ENCODE measurements around the gene RPS6KA6. TPM values are rescaled to one million over a fixed set of nuclear protein-coding genes. Genes with fewer than 3 reads are reported as not detected.

Gene RPS6KA6
- total and polyA plus RNA-seq, 2 donors from 2014 or later = 4.7 to 12.1 TPM

DNA sequence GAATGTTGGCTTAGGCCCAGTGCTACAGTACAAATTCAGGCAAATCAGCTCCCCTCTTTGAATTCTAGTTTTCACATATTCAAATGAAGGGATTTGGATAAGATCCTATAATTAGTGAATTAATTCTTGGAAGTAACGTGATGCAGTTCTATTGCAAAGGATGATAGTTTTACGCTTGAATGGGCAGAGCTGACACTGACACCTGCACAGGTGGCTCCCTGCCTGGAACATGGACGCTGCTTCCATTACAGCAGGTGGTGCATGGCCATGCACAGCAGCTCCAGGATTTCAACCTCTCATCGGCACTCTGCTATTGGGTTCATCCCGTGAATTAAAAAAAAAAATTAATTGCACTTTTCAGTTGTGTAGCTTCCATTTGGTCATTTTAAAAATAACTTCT is 28.4 kb upstream of the RPS6KA6 start:
- no peaks in the 10 kb centered on the region for H3K27me3 ChIP-seq (ENCODE audit: control insufficient read depth, insufficient read depth, low read length)
- no peak for TF ChIP-seq CTCF (IDR thresholded peaks at IDR 0.05; ENCODE audit: borderline replicate concordance, extremely low read depth, insufficient read depth)
- H3K27ac ChIP-seq (ENCODE audit: low read depth in 2 of 2, low read length in 2 of 2) = no peak overlapping the region
- no peak for FAIRE-seq
- no peak for DNase-seq
- no peak overlapping the region for H3K4me3 ChIP-seq (ENCODE audit: low read length in 3 of 3)
- no peaks in the 10 kb centered on the region for H3K9me3 ChIP-seq (ENCODE audit: control insufficient read depth in 2 of 3, insufficient read depth in 1 of 3, low read length in 3 of 3)
- no peaks in the 10 kb centered on the region for H3K4me1 ChIP-seq (ENCODE audit: control insufficient read depth in 2 of 3, insufficient read depth in 2 of 3, low read depth in 1 of 3, low read length in 3 of 3)
- no peaks in the 10 kb centered on the region for H3K36me3 ChIP-seq (ENCODE audit: control insufficient read depth in 2 of 3, insufficient read depth in 3 of 3, low read length in 3 of 3)
- H3K9ac ChIP-seq (ENCODE audit: low read length in 3 of 3) = no peak overlapping the region
- intact Hi-C loops (cut with DNase I) = no loop called here

GRCh38 chrX:84205276-84205675 is 17.3 kb upstream of the RPS6KA6 start:
- H3K4me1 ChIP-seq (ENCODE audit: control insufficient read depth in 2 of 3, insufficient read depth in 2 of 3, low read depth in 1 of 3, low read length in 3 of 3) = no peaks in the 10 kb centered on the region
- FAIRE-seq (no peak), DNase-seq (no peak)
- no peaks in the 10 kb centered on the region for H3K9me3 ChIP-seq (ENCODE audit: control insufficient read depth in 2 of 3, insufficient read depth in 1 of 3, low read length in 3 of 3)
- no peak overlapping the region for H3K9ac ChIP-seq (ENCODE audit: low read length in 3 of 3)
- no peak overlapping the region for H3K27ac ChIP-seq (ENCODE audit: low read depth in 2 of 2, low read length in 2 of 2)
- no peak overlapping the region for H3K4me3 ChIP-seq (ENCODE audit: low read length in 3 of 3)
- no peak for TF ChIP-seq CTCF (IDR thresholded peaks at IDR 0.05; ENCODE audit: borderline replicate concordance, extremely low read depth, insufficient read depth)
- no peaks in the 10 kb centered on the region for H3K27me3 ChIP-seq (ENCODE audit: control insufficient read depth, insufficient read depth, low read length)
- intact Hi-C loops (cut with DNase I) = no loop called here
- H3K36me3 ChIP-seq (ENCODE audit: control insufficient read depth in 2 of 3, insufficient read depth in 3 of 3, low read length in 3 of 3) = no peaks in the 10 kb centered on the region

DNA sequence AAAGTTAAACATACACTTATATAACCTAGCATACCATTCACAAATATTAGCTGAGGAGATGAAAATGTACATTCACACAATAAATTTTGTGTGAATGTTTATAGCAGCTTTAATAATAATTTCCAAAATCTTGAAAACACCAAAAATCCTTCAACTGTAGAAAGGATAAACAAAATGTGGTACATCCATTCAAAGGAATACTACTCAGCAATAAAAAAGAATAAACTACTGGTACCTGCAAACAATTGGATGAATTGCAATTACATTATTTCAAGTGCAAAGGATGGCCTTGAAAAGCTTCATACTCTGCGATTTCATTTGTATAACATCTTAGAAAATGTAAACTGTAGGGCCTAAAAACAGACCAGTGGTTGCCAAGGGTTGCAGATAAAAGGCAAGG is 11.7 kb upstream of the RPS6KA6 start:
- Histone ChIP-seq H3K9me3 (ENCODE audit: control insufficient read depth in 2 of 3, insufficient read depth in 1 of 3, low read length in 3 of 3) (no peaks in the 10 kb centered on the region), H3K4me1 (ENCODE audit: control insufficient read depth in 2 of 3, insufficient read depth in 2 of 3, low read depth in 1 of 3, low read length in 3 of 3) (no peaks in the 10 kb centered on the region), H3K36me3 (ENCODE audit: control insufficient read depth in 2 of 3, insufficient read depth in 3 of 3, low read length in 3 of 3) (no peaks in the 10 kb centered on the region), H3K4me3 (ENCODE audit: low read length in 3 of 3) (no peak overlapping the region), H3K27me3 (ENCODE audit: control insufficient read depth, insufficient read depth, low read length) (no peaks in the 10 kb centered on the region), H3K9ac (ENCODE audit: low read length in 3 of 3) (no peak overlapping the region), H3K27ac (ENCODE audit: low read depth in 2 of 2, low read length in 2 of 2) (no peak overlapping the region)
- intact Hi-C loops (cut with DNase I) = no loop called here
- no peak for TF ChIP-seq CTCF (IDR thresholded peaks at IDR 0.05; ENCODE audit: borderline replicate concordance, extremely low read depth, insufficient read depth)
- FAIRE-seq = peak; percentile 13
- no peak for DNase-seq

- FAIRE-seq = no peak
- TF ChIP-seq CTCF (IDR thresholded peaks at IDR 0.05; ENCODE audit: borderline replicate concordance, extremely low read depth, insufficient read depth) = no peak
Measured at GRCh38 chrX:84197550-84197949, 9.6 kb upstream of the RPS6KA6 start.

More at GRCh38 chrX:84197550-84197949, 9.6 kb upstream of the RPS6KA6 start:
- Histone ChIP-seq H3K4me3 (ENCODE audit: low read length in 3 of 3) (no peak overlapping the region), H3K9me3 (ENCODE audit: control insufficient read depth in 2 of 3, insufficient read depth in 1 of 3, low read length in 3 of 3) (no peaks in the 10 kb centered on the region), H3K36me3 (ENCODE audit: control insufficient read depth in 2 of 3, insufficient read depth in 3 of 3, low read length in 3 of 3) (no peaks in the 10 kb centered on the region), H3K4me1 (ENCODE audit: control insufficient read depth in 2 of 3, insufficient read depth in 2 of 3, low read depth in 1 of 3, low read length in 3 of 3) (no peaks in the 10 kb centered on the region), H3K27ac (ENCODE audit: low read depth in 2 of 2, low read length in 2 of 2) (no peak overlapping the region), H3K27me3 (ENCODE audit: control insufficient read depth, insufficient read depth, low read length) (no peaks in the 10 kb centered on the region), H3K9ac (ENCODE audit: low read length in 3 of 3) (no peak overlapping the region)
- intact Hi-C loops (cut with DNase I) = no loop called here
- no peak for DNase-seq
